Neural progenitor cell (in vitro differentiated cells): ENCODE measurements around the gene H3-3A. TPM values are rescaled to one million over a fixed set of nuclear protein-coding genes. Genes with fewer than 3 reads are reported as not detected.

Experiments
- DNase-seq: peaks from one replicate; pipeline ENCODE4 v3.0.0-alpha.2; 2016; ENCODE audit warnings: low spot score
- H2AFZ ChIP-seq: fragments of 200-600 bp; sonication (generic); replicated peaks from 2 replicates; pipeline ENCODE4 v1.6.1; 2016; ENCODE audit warnings: antibody characterized with exemption
- H3F3A ChIP-seq: fragments of 200-600 bp; sonication (generic); 2 replicates; pipeline ENCODE4 v1.6.1; 2016; ENCODE audit warnings: antibody characterized with exemption, low read depth
- H3K27ac ChIP-seq: fragments of 200-600 bp; sonication (generic); 2 replicates; pipeline ENCODE4 v1.5.1; 2016; ENCODE audit warnings: mild to moderate bottlenecking
- H3K27me3 ChIP-seq: fragments of 200-600 bp; sonication (generic); 2 replicates; pipeline ENCODE4 v1.6.1; 2016; ENCODE audit warnings: mild to moderate bottlenecking, moderate library complexity
- H3K36me3 ChIP-seq: fragments of 200-600 bp; sonication (generic); 2 replicates; pipeline ENCODE4 v1.5.1; 2016
- H3K4me1 ChIP-seq: fragments of 200-600 bp; sonication (generic); 2 replicates; pipeline ENCODE4 v1.6.1; 2016; ENCODE audit warnings: mixed run types
- H3K4me2 ChIP-seq: fragments of 200-600 bp; sonication (generic); 2 replicates; pipeline ENCODE4 v1.6.1; 2016
- H3K4me3 ChIP-seq: fragments of 200-600 bp; sonication (generic); 2 replicates; pipeline ENCODE4 v1.5.1; 2016
- H3K79me2 ChIP-seq: fragments of 200-600 bp; sonication (generic); 2 replicates; pipeline ENCODE4 v1.6.1; 2016; ENCODE audit warnings: low read depth
- H3K9ac ChIP-seq: fragments of 200-600 bp; sonication (generic); 2 replicates; pipeline ENCODE4 v1.6.1; 2016
- H3K9me3 ChIP-seq: fragments of 200-600 bp; sonication (generic); 2 replicates; pipeline ENCODE4 v1.5.1; 2016; ENCODE audit warnings: low read depth
- H4K20me1 ChIP-seq: fragments of 200-600 bp; sonication (generic); 2 replicates; pipeline ENCODE4 v1.6.1; 2016; ENCODE audit warnings: low read depth
- H3K27ac Mint-ChIP-seq: 3 replicates; pipeline ENCODE4 v1.8.0; 2021; ENCODE audit warnings: mixed read lengths
- H3K27me3 Mint-ChIP-seq: 2 replicates; pipeline ENCODE4 v1.8.0; 2022; ENCODE audit warnings: low read depth, mild to moderate bottlenecking, inconsistent platforms, moderate library complexity, mixed read lengths; ENCODE audit not compliant: insufficient read depth
- H3K36me3 Mint-ChIP-seq: 3 replicates; pipeline ENCODE4 v1.8.0; 2021; ENCODE audit warnings: mixed read lengths
- H3K4me1 Mint-ChIP-seq: 3 replicates; pipeline ENCODE4 v1.8.0; 2021; ENCODE audit warnings: mixed read lengths
- H3K4me3 Mint-ChIP-seq: 3 replicates; pipeline ENCODE4 v1.8.0; 2021; ENCODE audit warnings: mild to moderate bottlenecking, moderate library complexity, mixed read lengths
- H3K9me3 Mint-ChIP-seq: 3 replicates; pipeline ENCODE4 v1.8.0; 2020; ENCODE audit warnings: mixed read lengths
- EZH2 ChIP-seq: fragments of 200-600 bp; sonication (generic); IDR thresholded peaks from 2 replicates; pipeline ENCODE4 v1.6.1; 2017; ENCODE audit warnings: antibody characterized with exemption, mild to moderate bottlenecking, moderate library complexity
- EZH2phosphoT487 ChIP-seq: fragments of 200-600 bp; sonication (generic); IDR thresholded peaks from 2 replicates; pipeline ENCODE4 v1.6.1; 2017; ENCODE audit warnings: antibody characterized with exemption
- total RNA-seq: library from RNA; depleted of rRNA; stranded (reverse); fragments of >200 nt; gene quantifications from 2 replicates; pipeline ENCODE4 v1.2.3, GENCODE V29; 2015; ENCODE audit warnings: low replicate concordance
- TF ChIP-seq, protein P1 (sequence below): fragments of 200-600 bp; sonication (generic); IDR thresholded peaks from 2 replicates; pipeline ENCODE4 v1.5.1; 2017; ENCODE audit warnings: antibody characterized with exemption, mild to moderate bottlenecking

The H3-3A gene
- total RNA-seq, 1 donor from 2014 or later: 1,689 TPM

GRCh38 chr1:226082587-226082917, 20.0 kb downstream of the H3-3A start:
- no peaks in the 10 kb centered on the region for H3K36me3 ChIP-seq
- peaks cover 5% of the 10 kb centered on the region for H3K4me1 ChIP-seq
- no peaks in the 10 kb centered on the region for H3K9me3 ChIP-seq
- peaks cover 9% of the 10 kb centered on the region for H3K27me3 Mint-ChIP-seq
- H3K36me3 Mint-ChIP-seq: no peaks in the 10 kb centered on the region
- H4K20me1 ChIP-seq: no peaks in the 10 kb centered on the region
- no peaks in the 10 kb centered on the region for H3K9me3 Mint-ChIP-seq
- no peak for TF ChIP-seq EZH2phosphoT487
- TF ChIP-seq, protein P1, sequence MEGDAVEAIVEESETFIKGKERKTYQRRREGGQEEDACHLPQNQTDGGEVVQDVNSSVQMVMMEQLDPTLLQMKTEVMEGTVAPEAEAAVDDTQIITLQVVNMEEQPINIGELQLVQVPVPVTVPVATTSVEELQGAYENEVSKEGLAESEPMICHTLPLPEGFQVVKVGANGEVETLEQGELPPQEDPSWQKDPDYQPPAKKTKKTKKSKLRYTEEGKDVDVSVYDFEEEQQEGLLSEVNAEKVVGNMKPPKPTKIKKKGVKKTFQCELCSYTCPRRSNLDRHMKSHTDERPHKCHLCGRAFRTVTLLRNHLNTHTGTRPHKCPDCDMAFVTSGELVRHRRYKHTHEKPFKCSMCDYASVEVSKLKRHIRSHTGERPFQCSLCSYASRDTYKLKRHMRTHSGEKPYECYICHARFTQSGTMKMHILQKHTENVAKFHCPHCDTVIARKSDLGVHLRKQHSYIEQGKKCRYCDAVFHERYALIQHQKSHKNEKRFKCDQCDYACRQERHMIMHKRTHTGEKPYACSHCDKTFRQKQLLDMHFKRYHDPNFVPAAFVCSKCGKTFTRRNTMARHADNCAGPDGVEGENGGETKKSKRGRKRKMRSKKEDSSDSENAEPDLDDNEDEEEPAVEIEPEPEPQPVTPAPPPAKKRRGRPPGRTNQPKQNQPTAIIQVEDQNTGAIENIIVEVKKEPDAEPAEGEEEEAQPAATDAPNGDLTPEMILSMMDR: no peak
- TF ChIP-seq EZH2: no peak
- peak overlapping the region; percentile 93 for H3K4me3 Mint-ChIP-seq
- H3F3A ChIP-seq: peaks cover 22% of the 10 kb centered on the region
- H3K4me1 Mint-ChIP-seq: peaks cover 6% of the 10 kb centered on the region
- peak overlapping the region; percentile 87 for H3K4me2 ChIP-seq
- DNase-seq: no peak
- no peak overlapping the region for H3K27ac Mint-ChIP-seq
- no peak overlapping the region for H3K9ac ChIP-seq
- peaks cover 40% of the 10 kb centered on the region for H3K27me3 ChIP-seq
- peak overlapping the region; percentile 67 for H3K4me3 ChIP-seq
- H3K79me2 ChIP-seq: no peaks in the 10 kb centered on the region
- H3K27ac ChIP-seq: no peak overlapping the region
- peak overlapping the region; percentile 94 for H2AFZ ChIP-seq

GRCh38 chr1:226082959-226083301, 20.4 kb downstream of the H3-3A start:
- Histone ChIP-seq H2AFZ (peak overlapping the region; percentile 94), H3K4me1 (peaks cover 5% of the 10 kb centered on the region), H3F3A (peaks cover 21% of the 10 kb centered on the region), H3K9me3 (no peaks in the 10 kb centered on the region), H3K27me3 (peaks cover 40% of the 10 kb centered on the region), H3K4me3 (peak overlapping the region; percentile 67), H4K20me1 (no peaks in the 10 kb centered on the region), H3K4me2 (peak overlapping the region; percentile 87), H3K36me3 (no peaks in the 10 kb centered on the region), H3K9ac (no peak overlapping the region), H3K27ac (no peak overlapping the region), H3K79me2 (no peaks in the 10 kb centered on the region)
- TF ChIP-seq EZH2phosphoT487 (no peak), EZH2 (no peak)
- TF ChIP-seq, protein P1: no peak
- H3K27ac Mint-ChIP-seq: no peak overlapping the region
- no peaks in the 10 kb centered on the region for H3K36me3 Mint-ChIP-seq
- peaks cover 6% of the 10 kb centered on the region for H3K4me1 Mint-ChIP-seq
- peak overlapping the region; percentile 93 for H3K4me3 Mint-ChIP-seq
- peak; percentile 76 for DNase-seq
- peaks cover 9% of the 10 kb centered on the region for H3K27me3 Mint-ChIP-seq
- no peaks in the 10 kb centered on the region for H3K9me3 Mint-ChIP-seq

DNA sequence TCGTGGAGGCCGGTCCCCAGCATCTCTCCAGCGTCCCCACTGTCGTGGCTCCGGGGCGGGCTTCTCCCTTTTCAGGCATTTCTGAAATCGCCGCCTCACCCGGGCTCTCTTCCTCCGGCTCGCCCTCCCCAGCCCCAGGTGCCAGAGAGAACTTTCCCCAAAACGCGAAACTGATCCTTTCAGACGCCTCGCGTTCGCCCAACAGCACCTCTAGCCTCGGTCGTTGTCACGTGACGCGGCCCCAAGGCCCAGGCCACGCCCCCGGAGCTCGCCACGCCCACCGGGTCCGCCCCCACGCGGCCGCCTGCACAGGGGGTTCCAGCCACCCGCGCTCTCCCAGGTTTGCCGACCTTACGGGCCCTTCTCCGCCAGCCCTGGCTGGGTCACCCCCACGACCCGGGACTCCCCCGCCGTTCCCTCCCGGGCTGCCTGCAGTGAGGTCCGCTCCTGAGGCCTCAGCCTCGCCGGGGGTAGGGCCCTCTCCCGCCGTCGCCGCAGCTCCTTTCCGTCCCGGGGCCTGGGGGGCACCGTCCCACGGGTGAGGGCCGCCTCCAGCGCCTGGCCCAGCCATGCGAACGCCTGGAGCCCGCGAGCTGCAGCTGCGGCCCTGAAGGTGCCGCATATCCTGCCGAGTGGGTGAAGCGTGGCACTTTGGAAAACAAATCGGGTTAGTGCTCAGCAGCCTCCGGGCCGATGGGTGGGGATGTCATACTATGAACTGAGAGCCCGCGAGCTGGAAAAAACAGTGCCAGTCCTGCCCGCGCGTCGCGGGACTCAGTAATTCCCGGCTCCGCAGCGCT, 21.0 kb downstream of the H3-3A start:
- TF ChIP-seq EZH2phosphoT487: peak; percentile 39
- peak; percentile 61 for TF ChIP-seq EZH2
- TF ChIP-seq, protein P1: no peak
- H3K27ac ChIP-seq: no peak overlapping the region
- H3K27me3 ChIP-seq: peaks cover 40% of the 10 kb centered on the region
- H2AFZ ChIP-seq: peak overlapping the region; percentile 94
- no peaks in the 10 kb centered on the region for H3K36me3 ChIP-seq
- peaks cover 15% of the 10 kb centered on the region for H3F3A ChIP-seq
- H3K36me3 Mint-ChIP-seq: no peaks in the 10 kb centered on the region
- H3K9me3 ChIP-seq: no peaks in the 10 kb centered on the region
- H3K4me3 ChIP-seq: peak overlapping the region; percentile 67
- peak; percentile 92 for DNase-seq
- H3K4me1 Mint-ChIP-seq: peaks cover 6% of the 10 kb centered on the region
- peaks cover 5% of the 10 kb centered on the region for H3K4me1 ChIP-seq
- peak overlapping the region; percentile 87 for H3K4me2 ChIP-seq
- no peaks in the 10 kb centered on the region for H3K9me3 Mint-ChIP-seq
- no peak overlapping the region for H3K27ac Mint-ChIP-seq
- H3K4me3 Mint-ChIP-seq: peak overlapping the region; percentile 93
- H4K20me1 ChIP-seq: no peaks in the 10 kb centered on the region
- no peaks in the 10 kb centered on the region for H3K79me2 ChIP-seq
- peaks cover 9% of the 10 kb centered on the region for H3K27me3 Mint-ChIP-seq
- no peak overlapping the region for H3K9ac ChIP-seq
